CD4-positive, alpha-beta T cell (primary cell): ENCODE results near the gene FGD5. TPM values are rescaled to one million over a fixed set of nuclear protein-coding genes. Genes with fewer than 3 reads are reported as not detected.

Source experiments
- ATAC-seq: fragments of 200-7000 bp; cut with Tn5 transposase; one replicate; pipeline ENCODE4 v1.10.0; 2022; ENCODE audit warnings: mild to moderate bottlenecking; ENCODE audit not compliant: poor library complexity
- CTCF ChIA-PET: fragments of 350-600 bp; sonication (Branson Sonifier 250); formaldehyde crosslinking; loops from one replicate; lab custom pipeline; 2021; ENCODE audit warnings: antibody characterized with exemption, inconsistent platforms; lab: Charles Lee
- POLR2A ChIA-PET: fragments of 350-600 bp; sonication (Branson Sonifier 250); formaldehyde crosslinking; loops from one replicate; lab custom pipeline; 2021; ENCODE audit warnings: antibody characterized with exemption, inconsistent platforms; lab: Charles Lee
- DNase-seq, 14 experiments: peaks; one replicate each; pipeline ENCODE4 v3.0.0-alpha.2; 2013 to 2020; ENCODE audit warnings: mixed read lengths in 2 of 14
- H3K27ac ChIP-seq, 2 donors: one replicate each; pipeline versions ENCODE4 v1.5.1 to v1.7.0; 2013; ENCODE audit warnings: low read length in 2 of 2, low read depth in 1 of 2, mild to moderate bottlenecking in 1 of 2
- H3K27me3 ChIP-seq, 2 experiments: 1 replicate in 1 of 2; 2 replicates in 1 of 2; pipeline versions ENCODE4 v1.6.1 to v1.7.0; 2013; ENCODE audit warnings: low read length in 2 of 2, control low read depth in 1 of 2, mild to moderate bottlenecking in 1 of 2, moderate library complexity in 1 of 2; ENCODE audit not compliant: insufficient read depth in 2 of 2, control insufficient read depth in 1 of 2
- H3K36me3 ChIP-seq: one replicate; pipeline ENCODE4 v1.6.1; 2013; ENCODE audit warnings: low read length, control low read depth; ENCODE audit not compliant: insufficient read depth
- H3K4me1 ChIP-seq: one replicate; pipeline ENCODE4 v1.6.1; 2013; ENCODE audit warnings: low read length, control low read depth; ENCODE audit not compliant: insufficient read depth
- H3K4me3 ChIP-seq: one replicate; pipeline ENCODE4 v1.5.1; 2013; ENCODE audit warnings: mild to moderate bottlenecking, low read length, moderate library complexity
- H3K9me3 ChIP-seq, 2 experiments: 1 replicate in 1 of 2; 2 replicates in 1 of 2; pipeline versions ENCODE4 v1.6.1 to v1.7.0; 2013; ENCODE audit warnings: low read length in 2 of 2, mild to moderate bottlenecking in 2 of 2, control low read depth in 1 of 2, moderate library complexity in 1 of 2; ENCODE audit not compliant: control insufficient read depth in 1 of 2, insufficient read depth in 1 of 2
- H3K27ac Mint-ChIP-seq: one replicate; pipeline ENCODE4 v1.8.0; 2020; ENCODE audit warnings: mixed read lengths
- H3K27me3 Mint-ChIP-seq: one replicate; pipeline ENCODE4 v1.8.0; 2021; ENCODE audit warnings: mixed read lengths
- H3K36me3 Mint-ChIP-seq: one replicate; pipeline ENCODE4 v1.8.0; 2021; ENCODE audit warnings: low read depth, mixed read lengths
- H3K4me1 Mint-ChIP-seq: one replicate; pipeline ENCODE4 v1.8.0; 2021; ENCODE audit warnings: low read depth, mixed read lengths
- H3K4me3 Mint-ChIP-seq: one replicate; pipeline ENCODE4 v1.8.0; 2020; ENCODE audit warnings: mild to moderate bottlenecking, mixed read lengths
- H3K9me3 Mint-ChIP-seq: one replicate; pipeline ENCODE4 v1.8.0; 2020; ENCODE audit warnings: mixed read lengths
- intact Hi-C, 2 experiments: fragments of 100-400 bp; cut with DNase I in 1 of 2; cut with micrococcal nuclease in 1 of 2; formaldehyde crosslinking; loops; one replicate each; pipeline versions ENCODE4 v1.15.1 to v1.9.0; 2023 to 2025; cut with DNase I, micrococcal nuclease
- total RNA-seq, 174 experiments: library from RNA in 2 of 174; stranded (reverse) in 2 of 174; gene quantifications; one replicate each; pipeline ENCODE4 v1.2.3 and lab custom pipeline; 2021 to 2026
- TF ChIP-seq, protein P1 (sequence below): fragments of 200-600 bp; IDR thresholded peaks from one replicate; pipeline ENCODE4 v1.8.0; 2022; ENCODE audit warnings: antibody characterized with exemption, mild to moderate bottlenecking

FGD5 gene
- total RNA-seq, 2 experiments from 2014 or later = not detected

DNA sequence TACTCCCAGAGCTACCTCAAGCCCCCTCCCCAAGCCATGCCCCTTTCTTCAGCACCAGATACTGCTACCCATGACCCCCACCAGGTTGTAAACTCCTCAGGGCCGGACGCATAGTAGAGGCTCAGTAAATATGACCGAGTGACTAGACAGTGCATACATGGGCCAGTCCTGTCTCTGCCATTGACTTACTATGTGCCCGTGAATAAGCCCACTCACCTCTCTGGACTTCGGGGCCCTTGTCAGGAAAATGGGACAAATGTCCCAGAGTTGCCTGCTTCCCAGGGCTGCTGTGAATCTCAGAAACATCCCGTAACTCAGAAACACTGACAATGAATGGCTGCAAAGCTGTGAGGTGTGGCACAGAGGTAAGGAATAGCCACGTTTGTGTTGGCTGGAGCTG, 48.2 kb upstream of the FGD5 start:
- DNase-seq (no peak), ATAC-seq (no peak)
- TF ChIP-seq, protein P1, sequence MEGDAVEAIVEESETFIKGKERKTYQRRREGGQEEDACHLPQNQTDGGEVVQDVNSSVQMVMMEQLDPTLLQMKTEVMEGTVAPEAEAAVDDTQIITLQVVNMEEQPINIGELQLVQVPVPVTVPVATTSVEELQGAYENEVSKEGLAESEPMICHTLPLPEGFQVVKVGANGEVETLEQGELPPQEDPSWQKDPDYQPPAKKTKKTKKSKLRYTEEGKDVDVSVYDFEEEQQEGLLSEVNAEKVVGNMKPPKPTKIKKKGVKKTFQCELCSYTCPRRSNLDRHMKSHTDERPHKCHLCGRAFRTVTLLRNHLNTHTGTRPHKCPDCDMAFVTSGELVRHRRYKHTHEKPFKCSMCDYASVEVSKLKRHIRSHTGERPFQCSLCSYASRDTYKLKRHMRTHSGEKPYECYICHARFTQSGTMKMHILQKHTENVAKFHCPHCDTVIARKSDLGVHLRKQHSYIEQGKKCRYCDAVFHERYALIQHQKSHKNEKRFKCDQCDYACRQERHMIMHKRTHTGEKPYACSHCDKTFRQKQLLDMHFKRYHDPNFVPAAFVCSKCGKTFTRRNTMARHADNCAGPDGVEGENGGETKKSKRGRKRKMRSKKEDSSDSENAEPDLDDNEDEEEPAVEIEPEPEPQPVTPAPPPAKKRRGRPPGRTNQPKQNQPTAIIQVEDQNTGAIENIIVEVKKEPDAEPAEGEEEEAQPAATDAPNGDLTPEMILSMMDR = no peak
- H3K27ac ChIP-seq = no peak overlapping the region
- Mint-ChIP-seq H3K4me1 (no peaks in the 10 kb centered on the region), H3K9me3 (no peaks in the 10 kb centered on the region), H3K27me3 (peaks cover 5% of the 10 kb centered on the region), H3K36me3 (no peaks in the 10 kb centered on the region), H3K4me3 (no peak overlapping the region), H3K27ac (no peak overlapping the region)
- H3K36me3 ChIP-seq = no peaks in the 10 kb centered on the region
- POLR2A ChIA-PET = no interaction called here
- no peaks in the 10 kb centered on the region for H3K27me3 ChIP-seq
- CTCF ChIA-PET = no interaction called here
- no peak overlapping the region for H3K4me3 ChIP-seq
- no peaks in the 10 kb centered on the region for H3K9me3 ChIP-seq
- no peaks in the 10 kb centered on the region for H3K4me1 ChIP-seq
- intact Hi-C loops = no loop called here

DNA sequence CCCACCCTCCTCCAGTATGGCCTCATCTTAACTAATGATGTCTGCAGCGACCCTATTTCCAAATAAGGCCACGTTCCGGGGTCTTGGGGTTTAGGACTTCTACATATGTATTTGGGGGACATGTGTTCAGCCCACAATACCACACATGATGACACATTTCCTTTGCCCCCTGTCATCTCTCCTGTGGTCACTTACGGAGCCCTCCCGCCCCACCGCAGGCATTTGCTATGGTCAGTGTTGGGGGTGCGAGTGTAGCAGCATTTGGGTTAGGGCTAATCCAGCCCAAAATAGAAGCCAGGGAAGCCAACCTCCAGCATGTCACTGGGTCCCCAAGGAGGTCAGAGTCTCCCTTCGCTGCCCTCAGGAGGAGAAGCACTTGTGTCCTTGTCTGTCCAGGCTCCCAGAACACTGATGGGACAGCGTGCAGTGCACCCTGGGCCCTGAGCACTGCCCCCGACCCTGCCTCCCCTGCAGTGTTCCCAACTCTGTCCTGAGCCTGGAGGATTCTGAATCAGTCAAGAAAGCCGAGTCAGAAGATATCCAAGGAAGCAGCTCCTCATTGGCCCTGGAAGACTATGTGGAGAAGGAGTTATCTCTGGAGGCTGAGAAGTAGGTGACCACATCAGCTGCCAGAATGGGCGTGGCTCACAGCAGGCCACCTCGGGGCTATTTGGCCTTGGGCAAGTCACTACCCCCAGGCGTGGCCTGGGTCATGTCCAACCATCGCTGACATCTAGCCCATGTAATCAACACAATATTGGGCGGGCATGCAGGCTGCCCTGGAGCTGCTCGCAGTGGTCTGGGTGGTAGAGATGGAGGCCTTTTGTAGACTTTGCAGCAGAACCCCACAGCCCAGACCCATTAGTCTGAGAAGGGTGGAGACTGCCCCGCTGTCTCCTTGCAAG, 46.9 kb upstream of the FGD5 start:
- TF ChIP-seq, protein P1 = no peak
- Mint-ChIP-seq H3K27ac (no peak overlapping the region), H3K36me3 (no peaks in the 10 kb centered on the region), H3K4me3 (no peak overlapping the region), H3K9me3 (no peaks in the 10 kb centered on the region), H3K27me3 (peaks cover 5% of the 10 kb centered on the region), H3K4me1 (no peaks in the 10 kb centered on the region)
- H3K27ac ChIP-seq = no peak overlapping the region
- DNase-seq (no peak), ATAC-seq (no peak)
- no peaks in the 10 kb centered on the region for H3K36me3 ChIP-seq
- no peak overlapping the region for H3K4me3 ChIP-seq
- H3K27me3 ChIP-seq = peaks cover 0 to 2% of the 10 kb centered on the region in 2 experiments
- ChIA-PET POLR2A (no interaction called here), CTCF (interaction anchor here (0.6 kb wide), 1 partner anchor 65 kb away, joined by 3 read pairs; no protein-coding TSS in a partner anchor)
- H3K9me3 ChIP-seq = no peaks in the 10 kb centered on the region
- no peaks in the 10 kb centered on the region for H3K4me1 ChIP-seq
- intact Hi-C loops = no loop called here

DNA sequence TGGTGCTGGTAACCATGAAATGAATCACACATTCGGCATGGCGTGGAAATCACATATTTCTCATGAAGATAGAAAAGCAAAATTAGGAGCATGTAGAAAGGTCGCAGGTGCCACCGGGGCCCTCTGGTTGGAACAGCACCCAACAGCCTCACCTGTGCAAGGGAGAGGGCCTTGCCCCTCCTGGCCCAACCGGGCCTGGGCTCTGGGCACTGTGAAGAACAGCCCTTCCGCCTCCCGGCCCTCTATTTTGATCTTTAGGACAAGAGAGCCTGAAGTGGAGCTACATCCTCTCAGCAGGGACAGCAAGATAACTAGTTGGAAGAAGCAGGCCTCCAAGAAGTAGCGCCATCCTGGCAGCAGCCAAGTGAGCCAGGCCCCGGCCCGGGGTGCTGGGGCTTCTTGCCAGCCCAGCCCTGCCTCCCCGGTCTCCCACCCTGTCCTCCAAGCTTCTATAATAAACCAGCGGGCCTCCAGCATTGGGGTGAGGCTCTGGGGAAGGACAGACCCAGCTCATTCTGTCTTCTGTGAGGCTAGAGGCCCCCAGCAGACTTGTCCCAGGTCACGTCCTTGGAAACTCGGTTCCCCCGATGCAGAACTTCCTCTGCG, 46.1 kb upstream of the FGD5 start:
- DNase-seq = no peak
- intact Hi-C loops = no loop called here
- Mint-ChIP-seq H3K4me3 (no peak overlapping the region), H3K27me3 (peaks cover 5% of the 10 kb centered on the region), H3K4me1 (no peaks in the 10 kb centered on the region), H3K36me3 (no peaks in the 10 kb centered on the region), H3K27ac (no peak overlapping the region), H3K9me3 (no peaks in the 10 kb centered on the region)
- H3K9me3 ChIP-seq = no peaks in the 10 kb centered on the region
- no peaks in the 10 kb centered on the region for H3K4me1 ChIP-seq
- H3K27me3 ChIP-seq = peaks cover 0 to 3% of the 10 kb centered on the region in 2 experiments
- CTCF ChIA-PET = interaction anchor here (0.6 kb wide), 1 partner anchor 66 kb away, joined by 3 read pairs; no protein-coding TSS in a partner anchor
- no peaks in the 10 kb centered on the region for H3K36me3 ChIP-seq
- no peak overlapping the region for H3K4me3 ChIP-seq
- TF ChIP-seq, protein P1 = no peak
- no peak overlapping the region for H3K27ac ChIP-seq
- no peak for ATAC-seq
- POLR2A ChIA-PET = no interaction called here
